ENCODE data around the gene RBBP5.

The RBBP5 gene

GRCh38 chr1:205062895-205063294 lies 58.9 kb downstream of the RBBP5 start:
- H3K4me3 Mint-ChIP-seq, result no peak overlapping the region
- DNase-seq, result no peak
- no peak overlapping the region for H3K27ac Mint-ChIP-seq
- H3K4me1 Mint-ChIP-seq, result peaks cover 0 to 6% of the 10 kb centered on the region in 2 donors
- no peaks in the 10 kb centered on the region for H3K27me3 Mint-ChIP-seq
- H3K36me3 Mint-ChIP-seq, result no peaks in the 10 kb centered on the region
- no peak for ATAC-seq (replicated peaks)
- no peaks in the 10 kb centered on the region for H3K9me3 Mint-ChIP-seq

DNA sequence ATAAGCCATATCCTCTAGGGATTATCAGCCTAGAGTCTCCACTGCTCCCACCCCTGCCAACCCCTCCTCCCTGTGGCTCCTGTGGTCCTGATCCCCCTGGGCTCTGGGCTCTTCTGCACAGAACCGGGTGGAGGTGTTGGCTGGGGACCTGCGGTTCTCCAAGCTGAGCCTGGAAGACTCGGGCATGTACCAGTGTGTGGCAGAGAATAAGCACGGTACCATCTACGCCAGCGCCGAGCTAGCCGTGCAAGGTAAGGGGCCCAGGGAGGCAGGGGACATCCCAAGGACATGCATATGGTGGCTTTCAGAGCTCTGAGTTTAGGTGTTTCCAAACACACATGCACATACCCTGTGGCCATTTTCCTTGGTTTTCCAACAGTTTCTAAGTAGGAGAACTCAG lies 59.5 kb downstream of the RBBP5 start:
- no peak for DNase-seq
- no peaks in the 10 kb centered on the region for H3K36me3 Mint-ChIP-seq
- ATAC-seq (replicated peaks), result no peak
- H3K27ac Mint-ChIP-seq, result no peak overlapping the region
- no peaks in the 10 kb centered on the region for H3K27me3 Mint-ChIP-seq
- no peaks in the 10 kb centered on the region for H3K9me3 Mint-ChIP-seq
- H3K4me3 Mint-ChIP-seq, result no peak overlapping the region
- peaks cover 0 to 6% of the 10 kb centered on the region in 2 donors for H3K4me1 Mint-ChIP-seq

DNA sequence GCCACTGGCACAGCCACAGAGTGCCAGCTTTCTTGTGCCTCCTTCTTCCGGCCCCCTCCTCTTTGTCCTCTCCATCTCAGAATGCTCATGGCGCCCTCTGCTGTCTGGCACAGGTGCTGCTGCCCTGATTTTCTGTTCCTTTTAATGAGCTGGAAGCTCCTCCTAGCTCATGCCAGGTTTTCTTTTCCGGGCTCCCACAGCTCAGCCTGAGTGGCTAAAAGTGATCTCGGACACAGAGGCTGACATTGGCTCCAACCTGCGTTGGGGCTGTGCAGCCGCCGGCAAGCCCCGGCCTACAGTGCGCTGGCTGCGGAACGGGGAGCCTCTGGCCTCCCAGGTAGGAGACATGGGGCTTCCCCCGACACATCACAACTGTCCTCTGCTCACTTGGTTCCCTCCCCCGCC lies 60.1 kb downstream of the RBBP5 start:
- Mint-ChIP-seq H3K36me3 (no peaks in the 10 kb centered on the region), H3K4me3 (no peak overlapping the region), H3K9me3 (no peaks in the 10 kb centered on the region), H3K27me3 (no peaks in the 10 kb centered on the region), H3K4me1 (peaks cover 0 to 6% of the 10 kb centered on the region in 2 donors), H3K27ac (no peak overlapping the region)
- ATAC-seq (replicated peaks) (peak; percentile 76 to 78), DNase-seq (peak; percentile 50)

GRCh38 chr1:205061227-205061626 lies 60.6 kb downstream of the RBBP5 start:
- DNase-seq (no peak), ATAC-seq (replicated peaks) (no peak)
- no peaks in the 10 kb centered on the region for H3K9me3 Mint-ChIP-seq
- H3K27ac Mint-ChIP-seq, result no peak overlapping the region
- no peaks in the 10 kb centered on the region for H3K27me3 Mint-ChIP-seq
- no peaks in the 10 kb centered on the region for H3K36me3 Mint-ChIP-seq
- H3K4me3 Mint-ChIP-seq, result no peak overlapping the region
- H3K4me1 Mint-ChIP-seq, result peaks cover 0 to 6% of the 10 kb centered on the region in 2 donors

DNA sequence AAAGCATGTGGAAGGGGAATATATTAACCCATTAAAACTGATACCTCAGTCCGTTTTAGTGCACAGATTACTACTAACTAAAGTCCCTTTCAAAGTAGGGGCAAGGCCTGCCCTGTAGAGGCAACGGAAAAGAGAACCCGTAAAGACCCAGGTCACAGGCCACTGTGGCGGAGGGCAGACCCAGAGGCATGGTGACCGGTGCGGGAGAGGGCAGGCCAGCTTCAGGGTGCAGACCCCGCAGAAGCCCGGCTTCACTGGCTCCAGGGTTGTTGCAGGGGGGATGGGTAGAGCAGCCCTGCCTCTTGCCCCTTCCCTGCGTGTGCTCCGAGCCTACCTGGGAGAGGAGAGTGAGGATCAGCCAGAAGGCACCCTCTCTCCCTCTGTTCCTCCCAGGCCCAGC lies 61.0 kb downstream of the RBBP5 start:
- peaks cover 0 to 6% of the 10 kb centered on the region in 2 donors for H3K4me1 Mint-ChIP-seq
- H3K27me3 Mint-ChIP-seq, result no peaks in the 10 kb centered on the region
- H3K36me3 Mint-ChIP-seq, result no peaks in the 10 kb centered on the region
- H3K9me3 Mint-ChIP-seq, result no peaks in the 10 kb centered on the region
- DNase-seq (no peak), ATAC-seq (replicated peaks) (no peak)
- H3K4me3 Mint-ChIP-seq, result no peak overlapping the region
- no peak overlapping the region for H3K27ac Mint-ChIP-seq

DNA sequence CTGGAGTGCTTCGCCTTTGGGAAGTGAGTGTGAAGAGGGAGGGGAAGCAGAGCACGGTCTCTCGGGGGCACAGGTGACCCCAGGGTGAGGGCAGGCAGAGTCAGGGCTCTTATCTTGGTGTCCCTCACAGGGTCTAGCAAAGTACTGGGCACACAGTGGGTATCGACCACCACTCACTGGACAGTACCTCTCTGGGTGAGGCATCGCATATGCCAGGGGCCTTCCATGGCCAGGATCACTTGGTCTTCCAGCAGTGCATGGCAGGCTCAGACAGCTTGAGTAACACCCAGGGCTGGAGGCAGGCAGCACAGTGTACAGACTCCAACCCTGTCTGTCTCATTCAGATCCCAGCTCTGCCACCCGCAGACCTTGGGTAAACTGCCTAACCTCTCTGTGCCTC lies 62.1 kb downstream of the RBBP5 start:
- Mint-ChIP-seq H3K4me3 (no peak overlapping the region), H3K4me1 (peaks cover 0 to 6% of the 10 kb centered on the region in 2 donors), H3K27ac (no peak overlapping the region), H3K36me3 (no peaks in the 10 kb centered on the region), H3K27me3 (peaks cover 5 to 7% of the 10 kb centered on the region in 2 donors), H3K9me3 (no peaks in the 10 kb centered on the region)
- no peak for ATAC-seq (replicated peaks)
- DNase-seq, result no peak

DNA sequence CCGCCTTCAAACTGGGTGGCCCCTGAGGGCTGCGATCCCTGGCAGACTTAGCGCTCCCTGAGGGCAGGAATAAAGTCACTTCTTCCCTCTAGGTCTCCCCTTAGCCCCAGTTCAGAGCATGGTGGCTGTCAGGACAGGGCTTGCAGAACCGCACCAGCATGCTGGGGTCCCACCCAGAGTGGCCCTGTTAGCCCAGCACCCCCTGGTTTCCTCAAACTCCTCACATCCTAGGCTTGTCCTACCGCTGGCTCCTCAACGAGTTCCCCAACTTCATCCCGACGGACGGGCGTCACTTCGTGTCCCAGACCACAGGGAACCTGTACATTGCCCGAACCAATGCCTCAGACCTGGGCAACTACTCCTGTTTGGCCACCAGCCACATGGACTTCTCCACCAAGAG lies 62.9 kb downstream of the RBBP5 start:
- Mint-ChIP-seq H3K27ac (no peak overlapping the region), H3K36me3 (no peaks in the 10 kb centered on the region), H3K9me3 (no peaks in the 10 kb centered on the region), H3K4me3 (no peak overlapping the region), H3K4me1 (peaks cover 0 to 6% of the 10 kb centered on the region in 2 donors), H3K27me3 (peaks cover 7 to 13% of the 10 kb centered on the region in 2 donors)
- DNase-seq (no peak), ATAC-seq (replicated peaks) (no peak)

DNA sequence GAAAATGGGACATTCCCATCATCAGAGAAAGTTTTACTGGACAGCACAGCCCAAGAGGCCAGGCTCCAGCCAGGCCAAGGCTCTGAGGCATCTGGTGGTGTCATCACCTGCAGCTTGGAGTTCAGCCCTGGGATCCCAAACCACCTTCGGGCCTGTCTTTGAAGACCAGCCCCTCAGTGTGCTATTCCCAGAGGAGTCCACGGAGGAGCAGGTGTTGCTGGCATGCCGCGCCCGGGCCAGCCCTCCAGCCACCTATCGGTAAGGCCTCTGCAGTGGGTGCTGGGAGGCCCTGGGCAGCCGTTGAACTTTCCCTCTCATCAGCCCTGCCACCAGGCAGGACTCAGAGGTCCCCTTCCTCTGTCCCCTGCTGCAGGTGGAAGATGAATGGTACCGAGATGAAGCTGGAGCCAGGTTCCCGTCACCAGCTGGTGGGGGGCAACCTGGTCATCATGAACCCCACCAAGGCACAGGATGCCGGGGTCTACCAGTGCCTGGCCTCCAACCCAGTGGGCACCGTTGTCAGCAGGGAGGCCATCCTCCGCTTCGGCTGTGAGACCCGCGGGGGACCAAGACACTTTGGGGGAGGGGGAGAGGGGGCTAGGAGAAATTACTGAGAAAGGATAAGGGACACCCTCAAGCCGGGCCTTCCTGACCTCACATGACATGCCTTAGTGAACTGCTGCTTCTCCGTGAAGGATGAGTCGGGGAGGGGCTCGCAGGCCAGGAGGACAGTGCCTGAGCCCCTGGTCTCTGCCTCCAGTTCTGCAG lies 63.8 kb downstream of the RBBP5 start:
- DNase-seq (no peak), ATAC-seq (replicated peaks) (no peak)
- H3K36me3 Mint-ChIP-seq, result no peaks in the 10 kb centered on the region
- H3K27me3 Mint-ChIP-seq, result peaks cover 7 to 21% of the 10 kb centered on the region in 2 donors
- no peaks in the 10 kb centered on the region for H3K9me3 Mint-ChIP-seq
- H3K4me1 Mint-ChIP-seq, result peaks cover 0 to 6% of the 10 kb centered on the region in 2 donors
- H3K4me3 Mint-ChIP-seq, result no peak overlapping the region
- H3K27ac Mint-ChIP-seq, result no peak overlapping the region

- Mint-ChIP-seq H3K4me1 (peaks cover 0 to 6% of the 10 kb centered on the region in 2 donors), H3K27ac (no peak overlapping the region), H3K36me3 (no peaks in the 10 kb centered on the region), H3K9me3 (no peaks in the 10 kb centered on the region), H3K4me3 (no peak overlapping the region), H3K27me3 (peaks cover 7 to 22% of the 10 kb centered on the region in 2 donors)
- ATAC-seq (replicated peaks), result no peak
- DNase-seq, result no peak
Measured at GRCh38 chr1:205056956-205057568, 64.7 kb downstream of the RBBP5 start.

GRCh38 chr1:205056188-205056611 lies 65.6 kb downstream of the RBBP5 start:
- ATAC-seq (replicated peaks) (no peak), DNase-seq (no peak)
- Mint-ChIP-seq H3K27ac (no peak overlapping the region), H3K4me3 (no peak overlapping the region), H3K4me1 (no peaks in the 10 kb centered on the region), H3K27me3 (peaks cover 7 to 22% of the 10 kb centered on the region in 2 donors), H3K9me3 (no peaks in the 10 kb centered on the region), H3K36me3 (no peaks in the 10 kb centered on the region)

GRCh38 chr1:205054013-205054412 lies 67.8 kb downstream of the RBBP5 start:
- Mint-ChIP-seq H3K4me3 (no peak overlapping the region), H3K4me1 (no peaks in the 10 kb centered on the region)
- no peak for ATAC-seq (replicated peaks)

DNA sequence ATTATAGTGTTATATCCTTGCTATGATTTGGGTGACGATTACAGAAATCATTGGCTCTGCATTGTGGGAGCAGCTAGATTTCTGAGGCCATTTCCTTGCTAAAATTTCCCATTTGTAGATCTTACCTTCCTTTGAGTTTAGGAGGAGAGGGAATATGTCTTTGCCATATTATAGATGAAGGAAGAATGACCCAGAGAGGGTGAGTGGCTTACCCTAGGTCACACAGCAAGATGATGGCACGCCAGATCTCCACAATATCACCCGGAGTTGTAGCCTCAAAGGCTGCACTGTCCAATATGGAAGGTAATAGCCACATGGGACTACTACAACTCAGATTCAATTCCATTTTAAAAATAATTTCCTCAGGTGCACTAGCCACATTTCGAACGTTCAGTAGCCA lies 68.5 kb downstream of the RBBP5 start:
- H3K9me3 Mint-ChIP-seq, result no peaks in the 10 kb centered on the region
- H3K27me3 Mint-ChIP-seq, result peaks cover 7 to 25% of the 10 kb centered on the region in 2 donors
- H3K27ac Mint-ChIP-seq, result no peak overlapping the region
- H3K4me3 Mint-ChIP-seq, result no peak overlapping the region
- no peak for ATAC-seq (replicated peaks)
- no peaks in the 10 kb centered on the region for H3K4me1 Mint-ChIP-seq
- DNase-seq, result no peak
- H3K36me3 Mint-ChIP-seq, result no peaks in the 10 kb centered on the region

More at GRCh38 chr1:205054013-205054412, 67.8 kb downstream of the RBBP5 start:
- H3K27me3 Mint-ChIP-seq, result peaks cover 7 to 22% of the 10 kb centered on the region in 2 donors
- no peak for DNase-seq
- no peak overlapping the region for H3K27ac Mint-ChIP-seq
- H3K9me3 Mint-ChIP-seq, result no peaks in the 10 kb centered on the region
- no peaks in the 10 kb centered on the region for H3K36me3 Mint-ChIP-seq

GRCh38 chr1:205052690-205053089 lies 69.1 kb downstream of the RBBP5 start:
- Mint-ChIP-seq H3K36me3 (no peaks in the 10 kb centered on the region), H3K9me3 (no peaks in the 10 kb centered on the region), H3K4me1 (no peaks in the 10 kb centered on the region), H3K27ac (no peak overlapping the region), H3K4me3 (no peak overlapping the region), H3K27me3 (peaks cover 7 to 25% of the 10 kb centered on the region in 2 donors)
- DNase-seq (no peak), ATAC-seq (replicated peaks) (no peak)

DNA sequence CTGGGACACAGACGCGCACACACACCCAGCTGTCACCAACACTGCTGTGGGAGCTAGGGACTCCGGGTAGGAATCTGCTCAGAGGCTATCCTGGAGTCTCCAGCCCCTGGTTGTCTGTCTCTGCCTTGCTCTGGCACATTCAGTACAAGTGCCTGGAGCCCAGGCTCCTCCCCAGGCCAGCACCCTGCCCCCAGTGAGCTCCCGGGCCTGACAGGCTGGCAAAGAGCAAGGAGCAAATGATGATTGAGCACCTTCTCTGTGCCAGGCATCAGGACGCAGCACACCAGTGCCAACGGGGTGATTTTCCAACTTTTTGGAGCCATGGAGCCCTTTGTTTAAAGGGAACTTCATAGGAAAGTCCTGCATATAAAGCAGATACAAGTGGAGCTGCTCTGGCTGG lies 72.3 kb downstream of the RBBP5 start:
- no peak overlapping the region for H3K4me3 Mint-ChIP-seq
- no peaks in the 10 kb centered on the region for H3K36me3 Mint-ChIP-seq
- H3K9me3 Mint-ChIP-seq, result no peaks in the 10 kb centered on the region
- H3K4me1 Mint-ChIP-seq, result no peaks in the 10 kb centered on the region
- H3K27me3 Mint-ChIP-seq, result peaks cover 31 to 42% of the 10 kb centered on the region in 2 donors
- ATAC-seq (replicated peaks), result no peak
- no peak overlapping the region for H3K27ac Mint-ChIP-seq
- no peak for DNase-seq

DNA sequence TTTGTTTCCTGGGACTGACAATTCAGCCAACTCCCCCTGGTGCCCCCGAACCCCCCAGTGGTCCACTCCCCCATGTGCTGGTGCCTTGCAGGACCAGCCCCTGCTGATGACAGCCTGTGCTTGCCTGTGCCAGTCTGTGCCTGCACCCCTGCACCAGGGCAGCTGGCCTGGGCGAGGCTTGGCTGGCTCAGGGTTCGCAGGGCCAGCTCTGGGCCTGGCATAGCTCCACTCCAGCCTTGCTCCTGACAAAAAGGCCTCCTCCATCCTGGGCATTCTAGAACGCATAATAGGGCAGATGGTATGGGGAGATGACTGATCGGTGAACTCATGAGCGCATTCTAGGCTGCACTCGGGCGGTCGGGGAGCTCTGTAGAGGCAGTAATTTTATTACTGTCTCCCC lies 73.4 kb downstream of the RBBP5 start:
- Mint-ChIP-seq H3K27ac (no peak overlapping the region), H3K36me3 (no peaks in the 10 kb centered on the region), H3K4me3 (no peak overlapping the region), H3K4me1 (no peaks in the 10 kb centered on the region), H3K9me3 (no peaks in the 10 kb centered on the region), H3K27me3 (peaks cover 39 to 42% of the 10 kb centered on the region in 2 donors)
- ATAC-seq (replicated peaks) (no peak), DNase-seq (no peak)

Data from stimulated activated naive B cell treated with anti-CD40 and anti-IgM and Interleukin-4, amounts not matched to agents 10 μg/mL and 1 μg/mL and 100 μg/mL, for 72 hours (primary cell).